ENCODE measurements around the gene DHX34. TPM values are rescaled to one million over a fixed set of nuclear protein-coding genes. Genes with fewer than 3 reads are reported as not detected.

Gene DHX34
- total RNA-seq, 1 donor from 2014 or later: 17.7 TPM

GRCh38 chr19:47319923-47320871, 28.9 kb upstream of the DHX34 start:
- Histone ChIP-seq H3K36me3 (ENCODE audit: insufficient read depth, low read length) (no peaks in the 10 kb centered on the region), H3K4me1 (ENCODE audit: insufficient read depth, low read length) (peaks cover 4% of the 10 kb centered on the region), H3K4me3 (ENCODE audit: insufficient read depth, low read depth, low read length) (no peak overlapping the region), H2AFZ (ENCODE audit: low read depth, low read length) (no peak overlapping the region), H3K27me3 (ENCODE audit: insufficient read depth, low read length) (peaks cover 3% of the 10 kb centered on the region), H4K20me1 (ENCODE audit: insufficient read depth, low read length) (no peaks in the 10 kb centered on the region), H3K27ac (ENCODE audit: low read depth, low read length) (no peak overlapping the region), H3K9me3 (ENCODE audit: insufficient read depth, low read depth, low read length) (no peaks in the 10 kb centered on the region), H3K9ac (ENCODE audit: low read length) (no peak overlapping the region), H3K4me2 (ENCODE audit: low read length) (no peak overlapping the region), H3K79me2 (ENCODE audit: insufficient read depth, low read length) (no peaks in the 10 kb centered on the region)
- FAIRE-seq (no peak), DNase-seq (ENCODE audit: low read depth) (no peak)
- H3K27ac Mint-ChIP-seq (ENCODE audit: unreplicated experiment): peak overlapping the region; percentile 55
- peaks cover 11% of the 10 kb centered on the region for H3K9me3 Mint-ChIP-seq (ENCODE audit: unreplicated experiment)
- peaks cover 9% of the 10 kb centered on the region for H3K36me3 Mint-ChIP-seq (ENCODE audit: low read depth, unreplicated experiment)
- no peak for TF ChIP-seq CTCF (IDR thresholded peaks at IDR 0.05; ENCODE audit: insufficient read depth, low read depth, low read length)
- no peak for TF ChIP-seq EZH2 (IDR thresholded peaks at IDR 0.05; ENCODE audit: insufficient read depth, low read length)
- H3K4me1 Mint-ChIP-seq (ENCODE audit: low read depth, unreplicated experiment): peaks cover 5% of the 10 kb centered on the region
- H3K27me3 Mint-ChIP-seq (ENCODE audit: low read depth, unreplicated experiment): peaks cover 12% of the 10 kb centered on the region
- H3K4me3 Mint-ChIP-seq (ENCODE audit: unreplicated experiment): no peak overlapping the region

- no peaks in the 10 kb centered on the region for H4K20me1 ChIP-seq (ENCODE audit: insufficient read depth, low read length)
- no peak overlapping the region for H3K4me3 ChIP-seq (ENCODE audit: insufficient read depth, low read depth, low read length)
- H3K27me3 ChIP-seq (ENCODE audit: insufficient read depth, low read length): peaks cover 3% of the 10 kb centered on the region
- peaks cover 10% of the 10 kb centered on the region for H3K9me3 Mint-ChIP-seq (ENCODE audit: unreplicated experiment)
- TF ChIP-seq EZH2 (IDR thresholded peaks at IDR 0.05; ENCODE audit: insufficient read depth, low read length) (no peak), CTCF (IDR thresholded peaks at IDR 0.05; ENCODE audit: insufficient read depth, low read depth, low read length) (no peak)
- no peaks in the 10 kb centered on the region for H3K79me2 ChIP-seq (ENCODE audit: insufficient read depth, low read length)
- no peaks in the 10 kb centered on the region for H3K4me1 ChIP-seq (ENCODE audit: insufficient read depth, low read length)
- peaks cover 12% of the 10 kb centered on the region for H3K27me3 Mint-ChIP-seq (ENCODE audit: low read depth, unreplicated experiment)
- H3K36me3 ChIP-seq (ENCODE audit: insufficient read depth, low read length): no peaks in the 10 kb centered on the region
- peaks cover 8% of the 10 kb centered on the region for H3K36me3 Mint-ChIP-seq (ENCODE audit: low read depth, unreplicated experiment)
- FAIRE-seq (no peak), DNase-seq (ENCODE audit: low read depth) (no peak)
- no peaks in the 10 kb centered on the region for H3K4me1 Mint-ChIP-seq (ENCODE audit: low read depth, unreplicated experiment)
- H3K4me2 ChIP-seq (ENCODE audit: low read length): no peak overlapping the region
- H3K27ac Mint-ChIP-seq (ENCODE audit: unreplicated experiment): no peak overlapping the region
- H3K9me3 ChIP-seq (ENCODE audit: insufficient read depth, low read depth, low read length): no peaks in the 10 kb centered on the region
- H2AFZ ChIP-seq (ENCODE audit: low read depth, low read length): no peak overlapping the region
- no peak overlapping the region for H3K4me3 Mint-ChIP-seq (ENCODE audit: unreplicated experiment)
- H3K9ac ChIP-seq (ENCODE audit: low read length): no peak overlapping the region
- no peak overlapping the region for H3K27ac ChIP-seq (ENCODE audit: low read depth, low read length)
Observed at GRCh38 chr19:47321630-47322029, 27.5 kb upstream of the DHX34 start.

- H3K27ac ChIP-seq (ENCODE audit: low read depth, low read length): no peak overlapping the region
- no peaks in the 10 kb centered on the region for H3K9me3 ChIP-seq (ENCODE audit: insufficient read depth, low read depth, low read length)
- Mint-ChIP-seq H3K27me3 (ENCODE audit: low read depth, unreplicated experiment) (peaks cover 12% of the 10 kb centered on the region), H3K36me3 (ENCODE audit: low read depth, unreplicated experiment) (peaks cover 8% of the 10 kb centered on the region), H3K27ac (ENCODE audit: unreplicated experiment) (no peak overlapping the region), H3K9me3 (ENCODE audit: unreplicated experiment) (peaks cover 10% of the 10 kb centered on the region), H3K4me3 (ENCODE audit: unreplicated experiment) (no peak overlapping the region), H3K4me1 (ENCODE audit: low read depth, unreplicated experiment) (no peaks in the 10 kb centered on the region)
- no peak overlapping the region for H2AFZ ChIP-seq (ENCODE audit: low read depth, low read length)
- peaks cover 3% of the 10 kb centered on the region for H3K27me3 ChIP-seq (ENCODE audit: insufficient read depth, low read length)
- no peaks in the 10 kb centered on the region for H3K4me1 ChIP-seq (ENCODE audit: insufficient read depth, low read length)
- FAIRE-seq: no peak
- no peaks in the 10 kb centered on the region for H3K36me3 ChIP-seq (ENCODE audit: insufficient read depth, low read length)
- no peak for TF ChIP-seq CTCF (IDR thresholded peaks at IDR 0.05; ENCODE audit: insufficient read depth, low read depth, low read length)
- TF ChIP-seq EZH2 (IDR thresholded peaks at IDR 0.05; ENCODE audit: insufficient read depth, low read length): no peak
- H3K4me2 ChIP-seq (ENCODE audit: low read length): no peak overlapping the region
- no peaks in the 10 kb centered on the region for H3K79me2 ChIP-seq (ENCODE audit: insufficient read depth, low read length)
- H4K20me1 ChIP-seq (ENCODE audit: insufficient read depth, low read length): no peaks in the 10 kb centered on the region
- H3K9ac ChIP-seq (ENCODE audit: low read length): no peak overlapping the region
- DNase-seq (ENCODE audit: low read depth): no peak
- no peak overlapping the region for H3K4me3 ChIP-seq (ENCODE audit: insufficient read depth, low read depth, low read length)
Observed at GRCh38 chr19:47322058-47322457, 27.1 kb upstream of the DHX34 start.
